SK-N-MC (cell line): ENCODE results near the gene MEIS2.

Experiments used
- DNase-seq: peaks from one replicate; pipeline ENCODE4 v3.0.0-alpha.2; 2011; ENCODE audit warnings: low read depth, low spot score
- H3K27ac ChIP-seq: fragments of 200-600 bp; sonication (generic); 2 replicates; pipeline ENCODE4 v1.5.1; 2016; ENCODE audit warnings: mixed run types
- H3K36me3 ChIP-seq: fragments of 200-600 bp; sonication (generic); 2 replicates; pipeline ENCODE4 v1.6.1; 2017; ENCODE audit warnings: antibody characterized with exemption, low read length, mixed read lengths; ENCODE audit not compliant: insufficient read depth
- H3K4me3 ChIP-seq: fragments of 200-600 bp; sonication (generic); 2 replicates; pipeline ENCODE4 v1.5.1; 2016
- H3K9ac ChIP-seq: fragments of 200-600 bp; sonication (generic); 2 replicates; pipeline ENCODE4 v1.8.0; 2017; ENCODE audit warnings: mixed run types, mixed read lengths; ENCODE audit not compliant: insufficient read length
- H3K9me3 ChIP-seq: fragments of 200-600 bp; sonication (generic); 2 replicates; pipeline ENCODE4 v1.6.1; 2017; ENCODE audit warnings: low read depth, mild to moderate bottlenecking, antibody characterized with exemption, low read length, moderate library complexity, mixed read lengths
- EZH2 ChIP-seq: fragments of 200-600 bp; sonication (generic); IDR thresholded peaks from one replicate; pipeline ENCODE4 v1.6.1; 2017; ENCODE audit warnings: antibody characterized with exemption
- FOXP2 ChIP-seq: optimal IDR thresholded peaks from 2 replicates; pipeline ENCODE3; 2011; ENCODE audit warnings: mild to moderate bottlenecking, moderate library complexity; ENCODE audit not compliant: insufficient read depth; ENCODE audit errors: extremely low read length, control extremely low read depth
- POLR2AphosphoS5 ChIP-seq: IDR thresholded peaks from 2 replicates; pipeline ENCODE4 v1.6.1; 2012; ENCODE audit warnings: mild to moderate bottlenecking, low read depth, low read length, borderline replicate concordance

The MEIS2 gene

DNA sequence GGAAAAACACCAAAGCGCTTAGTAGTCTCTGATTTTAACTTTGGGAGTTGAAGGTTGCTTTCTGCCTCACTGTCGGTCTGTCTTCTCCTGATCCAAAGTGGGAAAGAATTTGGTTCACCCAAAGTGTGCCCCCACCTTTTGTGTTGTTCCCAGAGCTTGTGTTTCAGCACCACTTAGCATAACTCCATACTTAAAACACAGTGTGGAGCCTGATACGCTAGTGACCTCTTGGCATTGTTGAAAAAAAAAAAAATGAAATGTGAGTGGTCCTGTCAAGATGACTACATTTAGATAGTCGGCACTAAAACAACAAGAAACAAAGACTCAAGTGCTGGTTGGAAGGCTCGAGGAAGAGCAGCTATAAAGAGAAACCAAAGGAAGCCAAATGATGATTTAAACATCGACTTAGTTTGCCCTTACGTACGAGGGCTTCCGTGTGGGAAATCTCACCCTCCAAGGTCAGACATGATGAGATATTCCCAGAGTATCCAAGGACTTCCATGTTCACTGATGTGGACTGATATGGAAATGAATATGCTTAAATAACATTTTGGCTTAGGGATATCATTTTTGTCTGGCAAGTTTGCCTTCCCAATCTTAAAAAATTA lies 178.8 kb downstream of the MEIS2 start:
- no peak for TF ChIP-seq POLR2AphosphoS5
- TF ChIP-seq EZH2 = no peak
- no peak for TF ChIP-seq FOXP2
- Histone ChIP-seq H3K9ac (no peak overlapping the region), H3K27ac (no peak overlapping the region), H3K9me3 (no peaks in the 10 kb centered on the region), H3K4me3 (no peak overlapping the region), H3K36me3 (no peaks in the 10 kb centered on the region)
- DNase-seq = no peak

GRCh38 chr15:36917411-36918267 lies 182.7 kb downstream of the MEIS2 start:
- no peaks in the 10 kb centered on the region for H3K9me3 ChIP-seq
- no peak for DNase-seq
- no peaks in the 10 kb centered on the region for H3K36me3 ChIP-seq
- no peak overlapping the region for H3K9ac ChIP-seq
- no peak overlapping the region for H3K27ac ChIP-seq
- H3K4me3 ChIP-seq = no peak overlapping the region
- TF ChIP-seq FOXP2 (no peak), POLR2AphosphoS5 (no peak), EZH2 (no peak)

- TF ChIP-seq FOXP2 (no peak), POLR2AphosphoS5 (no peak), EZH2 (no peak)
- Histone ChIP-seq H3K4me3 (no peak overlapping the region), H3K9ac (no peak overlapping the region), H3K36me3 (no peaks in the 10 kb centered on the region), H3K27ac (no peak overlapping the region), H3K9me3 (no peaks in the 10 kb centered on the region)
- no peak for DNase-seq
Measured at GRCh38 chr15:36914960-36915808, 185.2 kb downstream of the MEIS2 start.

- TF ChIP-seq POLR2AphosphoS5 (no peak), EZH2 (no peak)
- Histone ChIP-seq H3K9ac (no peak overlapping the region), H3K36me3 (no peaks in the 10 kb centered on the region), H3K27ac (no peak overlapping the region), H3K9me3 (no peaks in the 10 kb centered on the region), H3K4me3 (no peak overlapping the region)
- DNase-seq = no peak
Measured at GRCh38 chr15:36914466-36914865, 185.9 kb downstream of the MEIS2 start.

DNA sequence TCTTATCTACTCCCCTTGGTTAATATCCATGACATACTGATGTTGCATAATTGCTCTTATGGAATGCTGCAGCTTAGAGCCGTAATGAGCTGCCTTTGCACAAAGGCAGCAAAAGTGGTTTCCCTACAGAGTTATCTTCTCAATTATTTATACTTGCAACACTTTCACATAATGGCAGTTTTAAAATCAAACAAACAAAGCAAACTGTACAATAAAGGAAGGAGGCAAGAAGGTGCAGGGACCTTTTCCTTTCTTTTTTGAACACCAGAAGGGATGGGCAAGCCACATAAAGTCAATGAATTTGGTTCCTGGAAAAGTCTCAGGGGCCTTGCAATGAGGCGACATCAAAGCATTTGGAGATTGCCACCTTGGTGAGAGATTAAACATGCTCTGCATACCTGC lies 188.0 kb downstream of the MEIS2 start:
- H3K9ac ChIP-seq = no peak overlapping the region
- H3K36me3 ChIP-seq = no peaks in the 10 kb centered on the region
- H3K4me3 ChIP-seq = no peak overlapping the region
- TF ChIP-seq EZH2 (no peak), POLR2AphosphoS5 (no peak), FOXP2 (no peak)
- DNase-seq = no peak
- H3K27ac ChIP-seq = no peak overlapping the region
- H3K9me3 ChIP-seq = no peaks in the 10 kb centered on the region

GRCh38 chr15:36911322-36911944 lies 188.9 kb downstream of the MEIS2 start:
- H3K9me3 ChIP-seq = no peaks in the 10 kb centered on the region
- H3K27ac ChIP-seq = no peak overlapping the region
- H3K4me3 ChIP-seq = no peak overlapping the region
- TF ChIP-seq POLR2AphosphoS5 = no peak
- TF ChIP-seq FOXP2 = no peak
- no peak for TF ChIP-seq EZH2
- H3K36me3 ChIP-seq = no peaks in the 10 kb centered on the region
- DNase-seq = no peak
- H3K9ac ChIP-seq = no peak overlapping the region

- H3K9me3 ChIP-seq = no peaks in the 10 kb centered on the region
- H3K36me3 ChIP-seq = no peaks in the 10 kb centered on the region
- no peak overlapping the region for H3K9ac ChIP-seq
- no peak for DNase-seq
- no peak overlapping the region for H3K27ac ChIP-seq
- H3K4me3 ChIP-seq = no peak overlapping the region
- TF ChIP-seq POLR2AphosphoS5 = no peak
- TF ChIP-seq EZH2 = no peak
- no peak for TF ChIP-seq FOXP2
Measured at GRCh38 chr15:36908991-36909390, 191.4 kb downstream of the MEIS2 start.

DNA sequence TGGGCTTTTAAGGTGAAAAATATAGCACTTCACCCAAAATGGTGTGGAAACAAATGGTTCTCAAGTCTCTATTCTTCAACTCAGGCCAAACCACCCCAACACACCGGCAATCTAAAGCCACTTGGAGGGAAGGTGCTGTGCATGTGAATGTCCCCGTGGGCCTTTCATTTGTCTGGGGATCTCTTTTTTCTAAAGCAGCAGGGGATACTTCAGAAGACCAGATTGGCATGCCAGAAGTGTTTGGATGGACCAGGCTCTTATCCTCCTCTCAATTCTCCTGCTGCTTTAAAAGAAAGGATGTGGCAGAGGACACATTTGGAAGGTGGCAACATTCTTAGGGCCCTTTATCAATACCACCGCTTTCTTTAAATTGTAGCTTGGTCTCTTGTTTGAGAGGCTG lies 193.1 kb downstream of the MEIS2 start:
- H3K36me3 ChIP-seq = no peaks in the 10 kb centered on the region
- no peak overlapping the region for H3K4me3 ChIP-seq
- no peak for DNase-seq
- TF ChIP-seq EZH2 (no peak), FOXP2 (no peak), POLR2AphosphoS5 (no peak)
- H3K27ac ChIP-seq = no peak overlapping the region
- no peaks in the 10 kb centered on the region for H3K9me3 ChIP-seq
- H3K9ac ChIP-seq = no peak overlapping the region
